Breast epithelium (tissue), 4 donors: ENCODE data around the gene CCNH. TPM values are rescaled to one million over a fixed set of nuclear protein-coding genes. Genes with fewer than 3 reads are reported as not detected.

Source experiments
- DNase-seq, 2 donors: peaks; one replicate each; pipeline ENCODE4 v3.0.0-alpha.2; 2019; ENCODE audit warnings: low spot score in 2 of 2
- H3K27ac ChIP-seq, 2 donors: fragments of 200-600 bp; sonication (generic) in 1 of 2; one replicate each; pipeline ENCODE4 v1.5.1; 2016 to 2019; ENCODE audit warnings: mild to moderate bottlenecking in 1 of 2
- H3K27me3 ChIP-seq, 2 donors: fragments of 200-600 bp; sonication (generic) in 1 of 2; one replicate each; pipeline versions ENCODE4 v1.5.1 to v1.6.0; 2017 to 2019; ENCODE audit warnings: control low read depth in 1 of 2, mild to moderate bottlenecking in 1 of 2
- H3K36me3 ChIP-seq: fragments of 200-600 bp; one replicate; pipeline ENCODE4 v1.5.1; 2019
- H3K4me1 ChIP-seq, 2 donors: fragments of 200-600 bp; sonication (generic); one replicate each; pipeline ENCODE4 v1.5.1; 2016 to 2019; ENCODE audit warnings: control low read depth in 1 of 2
- H3K4me3 ChIP-seq, 3 donors: fragments of 200-600 bp; sonication (generic); 1 replicate in 2 of 3; 2 replicates in 1 of 3; pipeline ENCODE4 v1.5.1; 2016 to 2019; ENCODE audit warnings: mild to moderate bottlenecking in 3 of 3, moderate library complexity in 2 of 3
- H3K9me3 ChIP-seq, 2 donors: fragments of 200-600 bp; sonication (generic) in 1 of 2; one replicate each; pipeline ENCODE4 v1.5.1; 2016 to 2019; ENCODE audit warnings: control low read depth in 1 of 2
- POLR2A ChIP-seq: fragments of 450-650 bp; IDR thresholded peaks from one replicate; pipeline ENCODE4 v1.6.1; 2016; ENCODE audit warnings: antibody characterized with exemption, mild to moderate bottlenecking, moderate library complexity
- POLR2AphosphoS5 ChIP-seq, 3 donors: sonication (generic); formaldehyde crosslinking; IDR thresholded peaks; one replicate each; pipeline ENCODE4 v1.6.1; 2017; ENCODE audit warnings: antibody characterized with exemption in 3 of 3
- intact Hi-C: fragments of 100-400 bp; cut with DNase I; formaldehyde crosslinking; loops from one replicate; pipeline ENCODE4 v1.15.1; 2023; ENCODE audit warnings: low total_unique reads
- total RNA-seq, 3 donors: library from RNA; depleted of rRNA; stranded (reverse); fragments of >200 nt; gene quantifications; one replicate each; pipeline ENCODE4 v1.1.0, GENCODE V29; 2016
- TF ChIP-seq, protein P1 (sequence below), 3 donors: fragments of 450-650 bp; IDR thresholded peaks; one replicate each; pipeline ENCODE4 v1.5.1; 2016 to 2017; ENCODE audit warnings: antibody characterized with exemption in 3 of 3, mild to moderate bottlenecking in 3 of 3, moderate library complexity in 3 of 3

The CCNH gene
- total RNA-seq, 3 donors from 2014 or later, result 146 to 211 (median 174) TPM

DNA sequence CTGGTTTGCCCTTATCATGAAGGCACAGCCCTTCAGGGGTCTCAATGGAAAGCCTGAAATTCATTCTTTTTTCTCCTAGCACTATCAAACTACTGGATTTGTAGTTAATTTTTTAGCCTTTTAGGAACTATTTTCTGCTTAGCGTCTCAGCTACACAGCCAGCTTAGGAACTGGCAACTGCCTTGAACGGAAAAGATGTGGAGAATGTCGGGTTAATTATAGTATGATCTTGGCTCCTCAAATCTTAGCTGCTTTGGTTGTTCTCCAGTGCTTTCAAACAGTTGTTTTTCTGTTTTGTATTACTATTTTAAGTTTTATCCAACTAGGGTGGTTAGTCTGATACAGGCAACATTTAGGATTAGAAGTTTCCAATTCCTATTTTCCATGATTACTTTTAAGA is 44.1 kb downstream of the CCNH start:
- no peak for DNase-seq
- no peaks in the 10 kb centered on the region for H3K36me3 ChIP-seq
- H3K27ac ChIP-seq, result no peak overlapping the region
- no peak overlapping the region for H3K4me3 ChIP-seq
- no peaks in the 10 kb centered on the region for H3K27me3 ChIP-seq
- no peaks in the 10 kb centered on the region for H3K9me3 ChIP-seq
- TF ChIP-seq POLR2AphosphoS5 (IDR thresholded peaks at IDR 0.05), result no peak
- TF ChIP-seq, protein P1, sequence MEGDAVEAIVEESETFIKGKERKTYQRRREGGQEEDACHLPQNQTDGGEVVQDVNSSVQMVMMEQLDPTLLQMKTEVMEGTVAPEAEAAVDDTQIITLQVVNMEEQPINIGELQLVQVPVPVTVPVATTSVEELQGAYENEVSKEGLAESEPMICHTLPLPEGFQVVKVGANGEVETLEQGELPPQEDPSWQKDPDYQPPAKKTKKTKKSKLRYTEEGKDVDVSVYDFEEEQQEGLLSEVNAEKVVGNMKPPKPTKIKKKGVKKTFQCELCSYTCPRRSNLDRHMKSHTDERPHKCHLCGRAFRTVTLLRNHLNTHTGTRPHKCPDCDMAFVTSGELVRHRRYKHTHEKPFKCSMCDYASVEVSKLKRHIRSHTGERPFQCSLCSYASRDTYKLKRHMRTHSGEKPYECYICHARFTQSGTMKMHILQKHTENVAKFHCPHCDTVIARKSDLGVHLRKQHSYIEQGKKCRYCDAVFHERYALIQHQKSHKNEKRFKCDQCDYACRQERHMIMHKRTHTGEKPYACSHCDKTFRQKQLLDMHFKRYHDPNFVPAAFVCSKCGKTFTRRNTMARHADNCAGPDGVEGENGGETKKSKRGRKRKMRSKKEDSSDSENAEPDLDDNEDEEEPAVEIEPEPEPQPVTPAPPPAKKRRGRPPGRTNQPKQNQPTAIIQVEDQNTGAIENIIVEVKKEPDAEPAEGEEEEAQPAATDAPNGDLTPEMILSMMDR (IDR thresholded peaks at IDR 0.05), result no peak
- no peak for TF ChIP-seq POLR2A
- no peaks in the 10 kb centered on the region for H3K4me1 ChIP-seq
- intact Hi-C loops, result no loop called here

DNA sequence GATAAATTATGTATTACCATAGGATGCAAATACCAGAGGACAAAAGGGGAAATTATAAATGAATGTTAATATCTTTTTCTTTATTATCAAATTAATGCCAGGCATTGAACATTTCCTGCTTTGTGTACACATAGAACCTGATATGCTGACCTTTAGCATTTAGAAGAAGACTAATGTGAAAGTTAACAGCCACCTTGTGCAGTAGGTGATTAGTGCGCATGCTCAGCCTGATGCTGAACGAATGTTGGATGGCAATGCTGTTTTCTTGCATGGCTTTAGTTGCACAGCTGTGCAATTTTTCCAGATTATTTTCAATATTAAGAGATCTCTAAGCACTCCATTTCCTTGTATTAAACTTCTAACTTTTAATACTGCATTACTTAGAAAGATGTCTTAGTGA is 45.5 kb downstream of the CCNH start:
- Histone ChIP-seq H3K27me3 (no peaks in the 10 kb centered on the region), H3K4me1 (no peaks in the 10 kb centered on the region), H3K36me3 (no peaks in the 10 kb centered on the region), H3K4me3 (no peak overlapping the region), H3K9me3 (no peaks in the 10 kb centered on the region), H3K27ac (no peak overlapping the region)
- intact Hi-C loops, result no loop called here
- no peak for TF ChIP-seq POLR2AphosphoS5 (IDR thresholded peaks at IDR 0.05)
- TF ChIP-seq, protein P1 (IDR thresholded peaks at IDR 0.05), result no peak
- DNase-seq, result no peak

DNA sequence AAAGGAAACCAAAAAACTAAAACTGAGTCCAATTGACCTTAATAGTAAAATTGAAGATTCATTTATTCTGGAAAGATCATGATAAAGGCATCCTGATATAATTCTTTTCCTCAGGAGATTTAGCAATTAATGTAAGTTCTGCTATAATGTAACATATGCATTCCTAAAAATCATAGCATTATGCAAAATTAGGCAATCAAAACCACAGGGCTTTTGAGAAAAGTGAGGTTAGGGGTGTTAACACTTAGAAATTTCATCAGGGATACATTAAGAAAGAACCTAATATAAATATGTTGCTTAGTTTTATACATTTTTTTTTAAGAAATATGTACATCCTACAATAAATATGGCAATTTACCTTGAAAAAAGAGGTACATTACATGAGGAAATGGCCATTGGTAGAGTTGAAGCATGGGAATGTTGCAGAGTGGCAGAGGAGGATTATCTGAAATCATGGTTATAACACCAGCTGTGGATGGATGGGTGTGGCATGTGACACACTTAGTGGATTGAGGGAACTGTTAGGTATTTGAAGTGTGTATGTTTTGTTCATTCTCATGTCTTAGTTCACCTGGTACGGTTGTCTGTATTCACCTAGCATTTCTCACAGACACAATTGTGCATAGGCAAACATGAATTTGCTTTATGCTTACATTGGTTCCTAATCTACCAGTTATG is 51.1 kb downstream of the CCNH start:
- H3K4me3 ChIP-seq, result no peak overlapping the region
- H3K4me1 ChIP-seq, result no peaks in the 10 kb centered on the region
- TF ChIP-seq POLR2A (no peak), POLR2AphosphoS5 (IDR thresholded peaks at IDR 0.05) (no peak)
- TF ChIP-seq, protein P1 (IDR thresholded peaks at IDR 0.05), result no peak
- intact Hi-C loops, result no loop called here
- no peak for DNase-seq
- no peak overlapping the region for H3K27ac ChIP-seq
- no peaks in the 10 kb centered on the region for H3K27me3 ChIP-seq
- H3K9me3 ChIP-seq, result no peaks in the 10 kb centered on the region
- no peaks in the 10 kb centered on the region for H3K36me3 ChIP-seq

- DNase-seq, result no peak
- no peaks in the 10 kb centered on the region for H3K27me3 ChIP-seq
Measured at GRCh38 chr5:87361031-87361445, 51.7 kb downstream of the CCNH start.

DNA sequence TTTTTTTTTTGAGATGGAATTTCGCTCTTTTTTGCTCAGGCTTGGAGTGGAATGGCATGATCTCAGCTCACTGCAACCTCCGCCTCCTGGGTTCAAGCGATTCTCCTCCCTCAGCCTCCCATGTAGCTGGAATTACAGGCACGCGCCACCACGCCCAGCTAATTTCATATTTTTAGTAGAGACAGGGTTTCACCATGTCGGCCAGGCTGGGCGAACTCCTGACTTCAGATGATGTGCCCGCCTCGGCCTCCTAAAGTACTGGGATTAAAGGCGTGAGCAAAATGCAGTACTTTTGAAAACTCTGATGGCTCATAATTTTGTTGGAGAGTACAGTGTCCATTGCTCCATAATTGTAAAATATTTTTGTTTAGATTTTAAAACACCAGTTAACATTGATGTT is 52.6 kb downstream of the CCNH start:
- Histone ChIP-seq H3K27ac (no peak overlapping the region), H3K9me3 (no peaks in the 10 kb centered on the region), H3K36me3 (no peaks in the 10 kb centered on the region), H3K27me3 (no peaks in the 10 kb centered on the region), H3K4me1 (no peaks in the 10 kb centered on the region), H3K4me3 (no peak overlapping the region)
- DNase-seq, result no peak
- TF ChIP-seq POLR2AphosphoS5 (IDR thresholded peaks at IDR 0.05) (no peak), POLR2A (no peak)
- TF ChIP-seq, protein P1 (IDR thresholded peaks at IDR 0.05), result no peak
- intact Hi-C loops, result no loop called here

More at GRCh38 chr5:87361031-87361445, 51.7 kb downstream of the CCNH start:
- H3K4me1 ChIP-seq, result no peaks in the 10 kb centered on the region
- TF ChIP-seq, protein P1 (IDR thresholded peaks at IDR 0.05), result no peak
- TF ChIP-seq POLR2AphosphoS5 (IDR thresholded peaks at IDR 0.05) (no peak), POLR2A (no peak)
- no peak overlapping the region for H3K4me3 ChIP-seq
- H3K27ac ChIP-seq, result no peak overlapping the region
- intact Hi-C loops, result no loop called here
- no peaks in the 10 kb centered on the region for H3K36me3 ChIP-seq
- no peaks in the 10 kb centered on the region for H3K9me3 ChIP-seq
